GM21367 (cell line): Measurements from ENCODE around the gene TNS1.

Experiments
- ATAC-seq: cut with Tn5 transposase; IDR thresholded peaks from one replicate; pipeline ENCODE4 v1.9.1; 2021; ENCODE audit not compliant: unreplicated experiment

The TNS1 gene

GRCh38 chr2:217983276-217984233, 19.2 kb downstream of the TNS1 start:
- ATAC-seq: no peak

- ATAC-seq: no peak
Observed at GRCh38 chr2:217981971-217982370, 20.8 kb downstream of the TNS1 start.

- no peak for ATAC-seq
Observed at GRCh38 chr2:217981084-217981730, 21.6 kb downstream of the TNS1 start.

- no peak for ATAC-seq
Observed at GRCh38 chr2:217980591-217980990, 22.2 kb downstream of the TNS1 start.

- ATAC-seq: no peak
Observed at GRCh38 chr2:217980036-217980435, 22.8 kb downstream of the TNS1 start.

GRCh38 chr2:217979151-217979811, 23.5 kb downstream of the TNS1 start:
- ATAC-seq: no peak

GRCh38 chr2:217978536-217979150, 24.2 kb downstream of the TNS1 start:
- no peak for ATAC-seq

GRCh38 chr2:217977840-217978535, 24.8 kb downstream of the TNS1 start:
- ATAC-seq: no peak

GRCh38 chr2:217976301-217976700, 26.5 kb downstream of the TNS1 start:
- no peak for ATAC-seq

- ATAC-seq: no peak
Observed at GRCh38 chr2:217975626-217976025, 27.2 kb downstream of the TNS1 start.

GRCh38 chr2:217974389-217975005, 28.3 kb downstream of the TNS1 start:
- no peak for ATAC-seq

- no peak for ATAC-seq
Observed at GRCh38 chr2:217973008-217973787, 29.6 kb downstream of the TNS1 start.

- ATAC-seq: no peak
Observed at GRCh38 chr2:217972490-217972889, 30.3 kb downstream of the TNS1 start.

- no peak for ATAC-seq
Observed at GRCh38 chr2:217972037-217972436, 30.8 kb downstream of the TNS1 start.

GRCh38 chr2:217971166-217971565, 31.6 kb downstream of the TNS1 start:
- ATAC-seq: no peak

- no peak for ATAC-seq
Observed at GRCh38 chr2:217970206-217970605, 32.6 kb downstream of the TNS1 start.

GRCh38 chr2:217969588-217969987, 33.2 kb downstream of the TNS1 start:
- ATAC-seq: no peak

GRCh38 chr2:217968023-217968422, 34.8 kb downstream of the TNS1 start:
- no peak for ATAC-seq

- ATAC-seq: no peak
Observed at GRCh38 chr2:217966423-217967070, 36.2 kb downstream of the TNS1 start.
